ENCODE measurements around the gene CDH4.

CDH4 gene

DNA sequence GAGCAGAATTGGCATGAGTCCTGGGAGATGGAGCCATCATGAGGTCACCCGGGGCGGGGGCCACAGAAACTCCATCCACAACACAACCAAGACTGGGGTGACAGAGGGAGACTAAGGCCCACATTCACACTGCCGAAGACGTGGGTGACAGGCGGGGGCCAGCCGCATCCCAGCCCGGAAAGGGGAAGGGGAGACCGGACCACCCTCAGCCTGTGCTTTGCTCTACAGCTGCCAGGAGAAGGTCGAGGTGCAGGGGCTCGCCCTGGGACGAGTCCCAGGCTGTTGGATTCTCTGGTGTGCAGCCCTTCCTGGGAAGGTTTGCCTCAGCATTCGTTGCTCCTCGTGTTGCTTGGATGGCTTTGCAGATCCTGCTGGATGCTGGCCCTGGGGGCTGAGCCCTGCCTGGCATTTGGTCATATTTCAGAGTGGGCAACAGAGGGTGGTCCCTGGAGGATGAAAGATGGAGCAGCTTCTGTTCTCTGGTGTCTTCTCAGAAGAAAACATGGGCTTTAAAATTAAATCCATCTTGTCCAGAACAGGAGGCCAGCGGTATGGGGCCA lies 484.8 kb downstream of the CDH4 start:
- Histone ChIP-seq H3K23ac (ENCODE audit: low read length) (no peak overlapping the region), H2BK120ac (ENCODE audit: low read depth, low read length) (no peak overlapping the region), H3K27ac (ENCODE audit: low read depth, low read length) (no peak overlapping the region), H3K4ac (ENCODE audit: low read depth, low read length) (no peak overlapping the region), H3K4me3 (ENCODE audit: low read length) (no peak overlapping the region), H3K4me1 (ENCODE audit: control insufficient read depth, low read depth, low read length) (no peaks in the 10 kb centered on the region), H2AK5ac (ENCODE audit: low read length) (no peak overlapping the region), H3K79me1 (ENCODE audit: low read length) (no peaks in the 10 kb centered on the region), H3K4me2 (ENCODE audit: low read length) (no peak overlapping the region), H3K27me3 (ENCODE audit: insufficient read depth, low read length, poor library complexity) (no peaks in the 10 kb centered on the region), H3K56ac (ENCODE audit: low read length) (no peak overlapping the region), H3K9ac (ENCODE audit: low read length) (no peak overlapping the region), H3K18ac (ENCODE audit: low read length) (no peak overlapping the region), H4K5ac (ENCODE audit: low read length) (no peak overlapping the region), H3K36me3 (ENCODE audit: control insufficient read depth, insufficient read depth, low read length) (no peaks in the 10 kb centered on the region), H4K8ac (ENCODE audit: low read depth, low read length) (no peak overlapping the region), H2BK15ac (replicated peaks; ENCODE audit: low read depth) (no peak overlapping the region), H3K79me2 (ENCODE audit: control insufficient read depth, insufficient read depth, low read length) (no peaks in the 10 kb centered on the region), H2BK5ac (ENCODE audit: low read length) (no peak overlapping the region)
- no peak for DNase-seq
- no CpG with 5 or more reads among the region's 14 CpGs for WGBS (ENCODE audit: extremely low coverage, insufficient coverage, low lambda C conversion rate)

DNA sequence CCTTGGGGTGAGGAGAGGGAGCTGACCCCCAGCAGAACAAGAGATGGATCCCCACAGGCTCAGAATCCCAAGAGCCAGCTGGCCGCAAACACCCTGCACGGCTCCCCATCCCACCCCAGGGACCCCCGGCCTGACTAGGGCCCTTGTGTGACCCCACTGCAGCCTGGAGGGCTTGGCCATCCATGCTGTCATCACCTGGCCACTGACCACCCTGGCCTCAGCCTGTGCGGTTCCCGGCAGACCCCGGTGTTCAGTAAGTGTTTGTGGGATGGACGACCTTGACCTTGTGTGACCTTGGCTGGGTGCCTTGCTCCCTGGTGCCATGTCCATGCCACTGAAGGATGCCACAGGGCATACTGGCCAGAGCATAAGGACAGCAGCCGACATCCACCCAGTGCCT lies 485.3 kb downstream of the CDH4 start:
- no CpG with 5 or more reads among the region's 8 CpGs for WGBS (ENCODE audit: extremely low coverage, insufficient coverage, low lambda C conversion rate)
- H3K56ac ChIP-seq (ENCODE audit: low read length): no peak overlapping the region
- H3K4me2 ChIP-seq (ENCODE audit: low read length): no peak overlapping the region
- no peaks in the 10 kb centered on the region for H3K79me1 ChIP-seq (ENCODE audit: low read length)
- H3K4me3 ChIP-seq (ENCODE audit: low read length): no peak overlapping the region
- H2BK120ac ChIP-seq (ENCODE audit: low read depth, low read length): no peak overlapping the region
- no peak overlapping the region for H4K5ac ChIP-seq (ENCODE audit: low read length)
- H3K36me3 ChIP-seq (ENCODE audit: control insufficient read depth, insufficient read depth, low read length): no peaks in the 10 kb centered on the region
- no peak overlapping the region for H3K23ac ChIP-seq (ENCODE audit: low read length)
- no peak overlapping the region for H3K27ac ChIP-seq (ENCODE audit: low read depth, low read length)
- no peaks in the 10 kb centered on the region for H3K27me3 ChIP-seq (ENCODE audit: insufficient read depth, low read length, poor library complexity)
- H2AK5ac ChIP-seq (ENCODE audit: low read length): no peak overlapping the region
- H3K18ac ChIP-seq (ENCODE audit: low read length): no peak overlapping the region
- H3K4me1 ChIP-seq (ENCODE audit: control insufficient read depth, low read depth, low read length): no peaks in the 10 kb centered on the region
- no peaks in the 10 kb centered on the region for H3K79me2 ChIP-seq (ENCODE audit: control insufficient read depth, insufficient read depth, low read length)
- no peak overlapping the region for H2BK5ac ChIP-seq (ENCODE audit: low read length)
- H3K9ac ChIP-seq (ENCODE audit: low read length): no peak overlapping the region
- H3K4ac ChIP-seq (ENCODE audit: low read depth, low read length): no peak overlapping the region
- no peak overlapping the region for H4K8ac ChIP-seq (ENCODE audit: low read depth, low read length)
- DNase-seq: no peak
- H2BK15ac ChIP-seq (replicated peaks; ENCODE audit: low read depth): no peak overlapping the region

DNA sequence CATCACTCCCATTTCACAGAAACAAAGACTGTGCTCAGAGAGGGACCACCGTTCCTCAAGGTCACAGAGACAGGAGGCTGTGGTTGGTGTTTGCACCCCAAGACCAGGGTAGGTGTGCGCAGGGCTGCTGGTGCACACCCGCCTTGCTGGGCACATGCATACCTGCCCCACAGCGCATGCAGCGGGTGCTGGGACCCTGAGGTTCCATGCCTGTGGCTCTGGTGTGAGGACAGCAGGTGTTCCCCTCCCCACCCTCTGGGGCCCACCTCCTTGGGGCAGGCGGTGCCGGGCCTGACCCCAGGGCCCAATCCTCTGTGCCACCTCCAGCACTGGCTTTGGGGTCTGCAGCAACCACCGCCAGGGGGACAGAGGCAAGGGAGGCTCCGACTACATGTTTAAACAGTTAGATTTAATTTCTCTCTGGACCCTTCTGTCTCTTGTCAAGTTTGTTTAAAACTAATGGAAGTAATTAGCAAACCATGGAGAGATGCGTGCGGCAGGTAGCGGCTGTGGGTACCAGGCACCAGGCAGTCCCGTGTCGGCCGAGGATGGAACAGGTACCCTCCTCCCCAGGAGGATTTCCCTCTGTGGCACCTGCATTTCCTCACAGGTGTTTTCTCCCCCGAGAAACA lies 485.9 kb downstream of the CDH4 start:
- H2AK5ac ChIP-seq (ENCODE audit: low read length): no peak overlapping the region
- H3K56ac ChIP-seq (ENCODE audit: low read length): no peak overlapping the region
- H3K9ac ChIP-seq (ENCODE audit: low read length): no peak overlapping the region
- H3K23ac ChIP-seq (ENCODE audit: low read length): no peak overlapping the region
- H3K27ac ChIP-seq (ENCODE audit: low read depth, low read length): no peak overlapping the region
- H3K4ac ChIP-seq (ENCODE audit: low read depth, low read length): no peak overlapping the region
- H3K79me1 ChIP-seq (ENCODE audit: low read length): no peaks in the 10 kb centered on the region
- no peak overlapping the region for H2BK15ac ChIP-seq (replicated peaks; ENCODE audit: low read depth)
- H3K4me3 ChIP-seq (ENCODE audit: low read length): no peak overlapping the region
- no peak overlapping the region for H3K18ac ChIP-seq (ENCODE audit: low read length)
- no peaks in the 10 kb centered on the region for H3K4me1 ChIP-seq (ENCODE audit: control insufficient read depth, low read depth, low read length)
- H4K8ac ChIP-seq (ENCODE audit: low read depth, low read length): no peak overlapping the region
- no peak overlapping the region for H3K4me2 ChIP-seq (ENCODE audit: low read length)
- no peak overlapping the region for H4K5ac ChIP-seq (ENCODE audit: low read length)
- no peaks in the 10 kb centered on the region for H3K36me3 ChIP-seq (ENCODE audit: control insufficient read depth, insufficient read depth, low read length)
- no peak for DNase-seq
- H3K27me3 ChIP-seq (ENCODE audit: insufficient read depth, low read length, poor library complexity): no peaks in the 10 kb centered on the region
- no peak overlapping the region for H2BK120ac ChIP-seq (ENCODE audit: low read depth, low read length)
- no CpG with 5 or more reads among the region's 16 CpGs for WGBS (ENCODE audit: extremely low coverage, insufficient coverage, low lambda C conversion rate)
- H3K79me2 ChIP-seq (ENCODE audit: control insufficient read depth, insufficient read depth, low read length): no peaks in the 10 kb centered on the region
- H2BK5ac ChIP-seq (ENCODE audit: low read length): no peak overlapping the region

DNA sequence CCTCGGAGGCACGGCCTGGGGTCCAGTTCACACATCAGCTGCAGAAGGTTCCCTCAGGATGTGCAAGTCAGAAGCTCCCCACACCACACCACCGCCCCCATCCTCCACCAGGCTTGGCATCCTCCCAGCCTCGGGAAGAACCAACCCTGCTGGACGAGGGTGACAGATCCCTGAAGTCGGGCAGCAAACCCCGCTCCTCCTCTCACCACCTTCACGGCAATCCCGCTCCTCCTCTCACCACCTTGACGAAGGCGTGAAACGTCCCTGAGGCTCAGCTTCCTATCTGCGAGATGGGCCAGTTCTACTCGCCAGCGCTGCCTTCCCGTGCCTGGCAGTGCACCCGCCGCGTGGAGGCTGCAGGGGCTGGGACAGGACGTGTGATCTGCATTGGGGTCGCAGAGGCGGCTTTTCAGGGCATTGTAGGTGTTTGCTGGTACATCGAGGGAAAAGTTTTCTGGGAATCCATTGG lies 486.6 kb downstream of the CDH4 start:
- no peak overlapping the region for H3K4me3 ChIP-seq (ENCODE audit: low read length)
- H2BK120ac ChIP-seq (ENCODE audit: low read depth, low read length): no peak overlapping the region
- H3K79me2 ChIP-seq (ENCODE audit: control insufficient read depth, insufficient read depth, low read length): no peaks in the 10 kb centered on the region
- no peak overlapping the region for H3K23ac ChIP-seq (ENCODE audit: low read length)
- H3K4ac ChIP-seq (ENCODE audit: low read depth, low read length): no peak overlapping the region
- no peaks in the 10 kb centered on the region for H3K79me1 ChIP-seq (ENCODE audit: low read length)
- H3K27ac ChIP-seq (ENCODE audit: low read depth, low read length): no peak overlapping the region
- no peaks in the 10 kb centered on the region for H3K27me3 ChIP-seq (ENCODE audit: insufficient read depth, low read length, poor library complexity)
- WGBS (ENCODE audit: extremely low coverage, insufficient coverage, low lambda C conversion rate): no CpG with 5 or more reads among the region's 23 CpGs
- H2AK5ac ChIP-seq (ENCODE audit: low read length): no peak overlapping the region
- H2BK15ac ChIP-seq (replicated peaks; ENCODE audit: low read depth): no peak overlapping the region
- no peak overlapping the region for H3K56ac ChIP-seq (ENCODE audit: low read length)
- H3K18ac ChIP-seq (ENCODE audit: low read length): no peak overlapping the region
- no peaks in the 10 kb centered on the region for H3K36me3 ChIP-seq (ENCODE audit: control insufficient read depth, insufficient read depth, low read length)
- no peak overlapping the region for H3K4me2 ChIP-seq (ENCODE audit: low read length)
- no peak overlapping the region for H4K8ac ChIP-seq (ENCODE audit: low read depth, low read length)
- no peak overlapping the region for H4K5ac ChIP-seq (ENCODE audit: low read length)
- DNase-seq: no peak
- no peak overlapping the region for H3K9ac ChIP-seq (ENCODE audit: low read length)
- H2BK5ac ChIP-seq (ENCODE audit: low read length): no peak overlapping the region
- no peaks in the 10 kb centered on the region for H3K4me1 ChIP-seq (ENCODE audit: control insufficient read depth, low read depth, low read length)

DNA sequence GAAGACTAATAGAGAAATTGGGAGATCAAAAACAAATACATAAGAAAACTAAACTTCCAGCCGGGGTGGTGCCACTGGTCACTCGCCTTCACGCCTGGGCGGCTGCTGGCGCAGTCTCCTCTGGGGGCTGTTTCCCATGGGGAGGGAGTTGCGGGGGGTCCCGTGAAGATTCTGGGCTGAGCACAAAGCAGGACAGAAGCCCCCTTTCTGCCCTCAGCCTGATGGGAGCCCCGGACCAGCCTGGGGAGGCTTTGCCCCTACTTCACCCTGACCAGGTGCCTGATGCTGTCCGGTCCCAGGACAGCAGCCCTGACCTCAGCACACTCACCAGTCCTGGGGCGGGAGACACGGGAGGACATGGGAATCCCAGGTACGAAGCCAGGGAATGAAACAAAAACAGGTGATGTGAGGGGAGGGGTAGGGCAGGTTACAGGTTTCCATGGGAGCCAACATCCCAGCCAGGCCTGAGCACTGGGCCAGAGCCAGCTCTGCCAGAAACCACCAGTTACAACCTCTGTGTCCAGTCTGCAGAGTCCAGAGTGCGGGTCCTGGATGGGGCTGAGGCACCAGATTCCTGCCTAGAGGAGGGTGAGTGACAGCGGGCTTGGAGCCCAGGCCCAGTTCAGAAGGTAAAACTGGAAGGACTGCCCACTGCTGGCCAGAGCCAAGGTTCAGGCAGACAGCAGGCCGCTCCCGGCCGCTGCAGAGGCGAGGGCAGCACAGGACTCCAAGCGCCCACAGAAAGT lies 487.2 kb downstream of the CDH4 start:
- Histone ChIP-seq H2AK5ac (ENCODE audit: low read length) (no peak overlapping the region), H3K23ac (ENCODE audit: low read length) (no peak overlapping the region), H3K79me1 (ENCODE audit: low read length) (no peaks in the 10 kb centered on the region), H3K56ac (ENCODE audit: low read length) (no peak overlapping the region), H3K27ac (ENCODE audit: low read depth, low read length) (no peak overlapping the region), H3K18ac (ENCODE audit: low read length) (no peak overlapping the region), H4K8ac (ENCODE audit: low read depth, low read length) (no peak overlapping the region), H3K4me1 (ENCODE audit: control insufficient read depth, low read depth, low read length) (no peaks in the 10 kb centered on the region), H2BK120ac (ENCODE audit: low read depth, low read length) (no peak overlapping the region), H3K4me2 (ENCODE audit: low read length) (no peak overlapping the region), H3K4ac (ENCODE audit: low read depth, low read length) (no peak overlapping the region), H2BK5ac (ENCODE audit: low read length) (no peak overlapping the region), H3K36me3 (ENCODE audit: control insufficient read depth, insufficient read depth, low read length) (no peaks in the 10 kb centered on the region), H3K4me3 (ENCODE audit: low read length) (no peak overlapping the region), H2BK15ac (replicated peaks; ENCODE audit: low read depth) (no peak overlapping the region), H3K9ac (ENCODE audit: low read length) (no peak overlapping the region), H3K79me2 (ENCODE audit: control insufficient read depth, insufficient read depth, low read length) (no peaks in the 10 kb centered on the region), H4K5ac (ENCODE audit: low read length) (no peak overlapping the region), H3K27me3 (ENCODE audit: insufficient read depth, low read length, poor library complexity) (no peaks in the 10 kb centered on the region)
- DNase-seq: no peak
- no CpG with 5 or more reads among the region's 19 CpGs for WGBS (ENCODE audit: extremely low coverage, insufficient coverage, low lambda C conversion rate)

All from mesendoderm (in vitro differentiated cells).